IMR-90 (cell line): ENCODE measurements around the gene DYNC1H1. TPM values are rescaled to one million over a fixed set of nuclear protein-coding genes. Genes with fewer than 3 reads are reported as not detected.

ENCODE experiments used
- ATAC-seq: fragments of 200-7000 bp; cut with Tn5 transposase; 2 replicates; pipeline ENCODE4 v1.9.1; 2020; ENCODE audit warnings: low read depth, mild to moderate bottlenecking, moderate library complexity
- BruUV-seq: library from RNA; stranded (reverse); fragments of 400-500 nt; replicated peaks from 2 replicates; lab custom pipeline; 2021; lab: Mats Ljungman, UMichigan
- CTCF ChIA-PET: fragments of 300-600 bp; formaldehyde crosslinking; extraction: SDS; loops from one replicate; lab custom pipeline; 2021; ENCODE audit warnings: antibody characterized with exemption; lab: Yijun Ruan, JAX
- POLR2A ChIA-PET: fragments of 300-600 bp; sonication (Branson Sonifier 250); formaldehyde crosslinking; loops from one replicate; lab custom pipeline; 2022; ENCODE audit warnings: antibody characterized with exemption; ENCODE audit not compliant: unreplicated experiment; lab: Charles Lee
- DNase-seq: peaks from one replicate; pipeline ENCODE4 v3.0.0; 2013
- H2AFZ ChIP-seq: replicated peaks from 2 replicates; pipeline ENCODE3; 2013; ENCODE audit warnings: low read length, mild to moderate bottlenecking; ENCODE audit not compliant: poor library complexity
- H2AK5ac ChIP-seq: 2 replicates; pipeline ENCODE4 v1.6.1; 2013; ENCODE audit warnings: low read depth, low read length, inconsistent platforms
- H2AK9ac ChIP-seq: replicated peaks from 2 replicates; pipeline ENCODE3; 2013; ENCODE audit warnings: mild to moderate bottlenecking, low read depth, low read length, moderate library complexity; ENCODE audit not compliant: poor library complexity
- H2BK120ac ChIP-seq: 2 replicates; pipeline ENCODE4 v1.6.1; 2013; ENCODE audit warnings: low read depth, low read length, inconsistent platforms
- H2BK15ac ChIP-seq: 3 replicates; pipeline ENCODE4 v1.6.1; 2013; ENCODE audit warnings: low read depth, low read length, inconsistent platforms
- H2BK20ac ChIP-seq: 2 replicates; pipeline ENCODE4 v1.6.1; 2013; ENCODE audit warnings: low read depth, mild to moderate bottlenecking, inconsistent platforms, low read length, moderate library complexity
- H2BK5ac ChIP-seq: 2 replicates; pipeline ENCODE4 v1.6.1; 2013; ENCODE audit warnings: mild to moderate bottlenecking, low read depth, low read length, inconsistent platforms; ENCODE audit not compliant: poor library complexity, severe bottlenecking
- H3K14ac ChIP-seq: replicated peaks from 2 replicates; pipeline ENCODE4 v1.6.1; 2013; ENCODE audit warnings: low read depth, low read length, inconsistent platforms
- H3K18ac ChIP-seq: 2 replicates; pipeline ENCODE4 v1.6.1; 2013; ENCODE audit warnings: low read depth, low read length, control low read depth
- H3K23ac ChIP-seq: 2 replicates; pipeline ENCODE4 v1.6.1; 2013; ENCODE audit warnings: low read depth, low read length, inconsistent platforms
- H3K27ac ChIP-seq: 2 replicates; pipeline ENCODE4 v1.5.1; 2013; ENCODE audit warnings: mild to moderate bottlenecking, control low read depth, low read length; ENCODE audit not compliant: insufficient read depth
- H3K27me3 ChIP-seq: 2 replicates; pipeline ENCODE4 v1.6.1; 2013; ENCODE audit warnings: low read length; ENCODE audit not compliant: control insufficient read depth, insufficient read depth
- H3K36me3 ChIP-seq: 2 replicates; pipeline ENCODE4 v1.6.1; 2013; ENCODE audit warnings: low read length, mixed read lengths; ENCODE audit not compliant: control insufficient read depth, insufficient read depth
- H3K4ac ChIP-seq: 2 replicates; pipeline ENCODE4 v1.6.1; 2013; ENCODE audit warnings: low read depth, low read length, inconsistent platforms
- H3K4me1 ChIP-seq: 2 replicates; pipeline ENCODE4 v1.6.1; 2013; ENCODE audit warnings: low read length, mixed read lengths; ENCODE audit not compliant: control insufficient read depth, insufficient read depth
- H3K4me2 ChIP-seq: 2 replicates; pipeline ENCODE4 v1.6.1; 2013; ENCODE audit warnings: low read depth, mild to moderate bottlenecking, control low read depth, low read length, moderate library complexity
- H3K4me3 ChIP-seq: 2 replicates; pipeline ENCODE4 v1.5.1; 2013; ENCODE audit warnings: low read depth, mild to moderate bottlenecking, control low read depth, low read length, moderate library complexity; ENCODE audit not compliant: insufficient read depth
- H3K56ac ChIP-seq: 2 replicates; pipeline ENCODE4 v1.6.1; 2013; ENCODE audit warnings: low read length, inconsistent platforms; ENCODE audit not compliant: insufficient read depth; ENCODE audit errors: extremely low read depth
- H3K79me1 ChIP-seq, 2 experiments: 2 replicates each; pipeline ENCODE4 v1.6.1; 2013; ENCODE audit warnings: low read length in 2 of 2, inconsistent platforms in 1 of 2, low read depth in 1 of 2
- H3K9ac ChIP-seq: 2 replicates; pipeline ENCODE4 v1.6.1; 2013; ENCODE audit warnings: low read depth, low read length, control low read depth
- H3K9me1 ChIP-seq: 2 replicates; pipeline ENCODE4 v1.6.1; 2013; ENCODE audit warnings: low read length, inconsistent platforms; ENCODE audit not compliant: insufficient read depth
- H3K9me3 ChIP-seq: 2 replicates; pipeline ENCODE4 v1.6.1; 2013; ENCODE audit warnings: low read length; ENCODE audit not compliant: control insufficient read depth, insufficient read depth
- H4K20me1 ChIP-seq: 2 replicates; pipeline ENCODE4 v1.6.1; 2013; ENCODE audit warnings: low read length, inconsistent platforms; ENCODE audit not compliant: insufficient read depth
- H4K5ac ChIP-seq: 2 replicates; pipeline ENCODE4 v1.6.1; 2013; ENCODE audit warnings: mild to moderate bottlenecking, low read depth, low read length, control low read depth
- H4K8ac ChIP-seq, 2 experiments: 2 replicates each; pipeline ENCODE4 v1.6.1; 2013; ENCODE audit warnings: low read depth in 2 of 2, low read length in 2 of 2, control low read depth in 1 of 2, inconsistent platforms in 1 of 2
- H4K91ac ChIP-seq: 2 replicates; pipeline ENCODE4 v1.6.1; 2013; ENCODE audit warnings: low read depth, low read length, inconsistent platforms; ENCODE audit not compliant: insufficient read depth
- FOS ChIP-seq: fragments of 150-350 bp; IDR thresholded peaks from 2 replicates; pipeline ENCODE4 v1.6.1; 2016; ENCODE audit warnings: low read depth, low read length
- NFE2L2 ChIP-seq: fragments of 150-350 bp; IDR thresholded peaks from 2 replicates; pipeline ENCODE4 v1.6.1; 2016; ENCODE audit warnings: low read depth, mild to moderate bottlenecking, low read length
- WGBS, 2 experiments: methylation state at CpG; one replicate each; pipeline versions ENCODE4 v1.1.5 to v1.1.7; 2013; ENCODE audit warnings: missing lambda C conversion rate in 2 of 2; ENCODE audit not compliant: insufficient read length in 1 of 2; ENCODE audit errors: extremely low coverage in 2 of 2; 5-methylcytosine and 5-hydroxymethylcytosine counted together
- dilution Hi-C: fragments of 300-500 bp; cut with HindIII; formaldehyde crosslinking; loops from one replicate; pipeline ENCODE4 v1.14.3; 2018; ENCODE audit warnings: low sequenced_read_pairs; ENCODE audit not compliant: unreplicated experiment
- in situ Hi-C: fragments of 300-500 bp; cut with MboI; formaldehyde crosslinking; loops from 3 replicates; pipeline ENCODE4 v1.14.3; 2019; ENCODE audit warnings: low sequenced_read_pairs, inconsistent platforms, mixed read lengths
- intact Hi-C: fragments of 100-400 bp; cut with micrococcal nuclease; formaldehyde crosslinking; loops from 2 replicates; pipeline ENCODE4 v1.10.0; 2022
- polyA plus RNA-seq, 3 experiments: library from polyadenylated mRNA; depleted of rRNA; stranded (reverse); fragments of >200 nt; gene quantifications; 2 replicates each; pipeline ENCODE4 v1.2.3, GENCODE V29; 2012; ENCODE audit warnings: low replicate concordance in 1 of 3
- total RNA-seq: library from RNA; depleted of rRNA; stranded (reverse); fragments of >200 nt; gene quantifications from 2 replicates; pipeline ENCODE4 v1.2.3, GENCODE V29; 2012

The DYNC1H1 gene
- total and polyA plus RNA-seq, 2 of the 4 experiments (the other 2 are of a cell fraction), result 240 to 670 TPM

- Histone ChIP-seq H2AK5ac (peak overlapping the region; percentile 16; the same call in 1 of the 2 replicates), H3K4me3 (no peak overlapping the region), H3K79me1 (peaks cover 5 to 19% of the 10 kb centered on the region in 2 experiments), H3K56ac (no peak overlapping the region), H4K5ac (no peak overlapping the region), H3K36me3 (no peaks in the 10 kb centered on the region), H2BK20ac (no peak overlapping the region), H3K14ac (no peak overlapping the region), H4K20me1 (no peaks in the 10 kb centered on the region), H4K8ac (no peak overlapping the region), H3K9ac (no peak overlapping the region), H2BK15ac (no peak overlapping the region), H3K27ac (no peak overlapping the region), H3K9me3 (no peaks in the 10 kb centered on the region), H3K4me1 (peaks cover 7% of the 10 kb centered on the region; the same call in 1 of the 2 replicates), H4K91ac (no peak overlapping the region), H3K9me1 (0 out of 2 replicates have a peak, but pooled peaks cover 3% of the 10 kb centered on the region), H3K4me2 (no peak overlapping the region), H3K4ac (no peak overlapping the region), H3K18ac (no peak overlapping the region), H2AFZ (no peak overlapping the region), H3K27me3 (no peaks in the 10 kb centered on the region; the same call in 1 of the 2 replicates), H3K23ac (no peak overlapping the region), H2BK5ac (no peak overlapping the region), H2AK9ac (no peak overlapping the region), H2BK120ac (no peak overlapping the region)
- CTCF ChIA-PET, result interaction anchor here (1.0 kb wide), 2 partner anchors 182 to 183 kb away, joined by 3 to 5 read pairs; no protein-coding TSS in a partner anchor
- ATAC-seq (no peak), DNase-seq (no peak)
- POLR2A ChIA-PET, result no interaction called here
- dilution Hi-C loops (no loop called here), in situ Hi-C loops (loop anchor here (25.0 kb wide), 1 partner anchor 359 kb away; the partner anchor contains the start of genes MOK and ZNF839), intact Hi-C loops (no loop called here)
- WGBS, 2 experiments, result 20% methylated on average over 1 of the region's 8 CpGs; no CpG with 5 or more reads in 1 of the 2 experiments
- no TSS peak for BruUV-seq
- no peak for TF ChIP-seq FOS
- no peak for TF ChIP-seq NFE2L2
Measured at GRCh38 chr14:101953151-101953550, 11.2 kb upstream of the DYNC1H1 start.
